ENCODE measurements around the gene HEG1.

The HEG1 gene

DNA sequence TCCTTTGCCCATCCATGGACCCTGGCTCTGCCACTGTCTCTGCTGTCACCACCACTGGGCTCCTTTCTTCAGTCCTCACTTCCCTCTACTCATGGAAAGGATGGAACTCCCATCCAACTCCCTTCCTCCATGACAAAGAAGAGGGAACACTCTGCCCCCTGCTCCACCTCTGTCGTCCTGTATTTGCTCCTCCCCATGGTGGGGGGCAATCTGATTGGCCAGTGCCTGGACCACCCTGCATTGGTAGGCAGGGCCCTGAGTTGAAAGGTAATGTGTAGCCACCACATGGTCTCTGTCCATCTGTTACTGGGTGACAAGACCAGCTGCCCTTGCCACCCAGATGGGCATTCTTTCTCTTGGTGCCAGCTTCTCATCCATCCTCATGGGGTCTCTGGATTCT is 20.7 kb upstream of the HEG1 start:
- no peaks in the 10 kb centered on the region for H3K9me3 ChIP-seq
- intact Hi-C loops (cut with DNase I; ENCODE audit: low total_unique reads), result no loop called here
- H3K27me3 ChIP-seq, result no peaks in the 10 kb centered on the region
- no peak overlapping the region for H3K27ac ChIP-seq
- TF ChIP-seq, protein P1, sequence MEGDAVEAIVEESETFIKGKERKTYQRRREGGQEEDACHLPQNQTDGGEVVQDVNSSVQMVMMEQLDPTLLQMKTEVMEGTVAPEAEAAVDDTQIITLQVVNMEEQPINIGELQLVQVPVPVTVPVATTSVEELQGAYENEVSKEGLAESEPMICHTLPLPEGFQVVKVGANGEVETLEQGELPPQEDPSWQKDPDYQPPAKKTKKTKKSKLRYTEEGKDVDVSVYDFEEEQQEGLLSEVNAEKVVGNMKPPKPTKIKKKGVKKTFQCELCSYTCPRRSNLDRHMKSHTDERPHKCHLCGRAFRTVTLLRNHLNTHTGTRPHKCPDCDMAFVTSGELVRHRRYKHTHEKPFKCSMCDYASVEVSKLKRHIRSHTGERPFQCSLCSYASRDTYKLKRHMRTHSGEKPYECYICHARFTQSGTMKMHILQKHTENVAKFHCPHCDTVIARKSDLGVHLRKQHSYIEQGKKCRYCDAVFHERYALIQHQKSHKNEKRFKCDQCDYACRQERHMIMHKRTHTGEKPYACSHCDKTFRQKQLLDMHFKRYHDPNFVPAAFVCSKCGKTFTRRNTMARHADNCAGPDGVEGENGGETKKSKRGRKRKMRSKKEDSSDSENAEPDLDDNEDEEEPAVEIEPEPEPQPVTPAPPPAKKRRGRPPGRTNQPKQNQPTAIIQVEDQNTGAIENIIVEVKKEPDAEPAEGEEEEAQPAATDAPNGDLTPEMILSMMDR (IDR thresholded peaks at IDR 0.05), result no peak
- no peaks in the 10 kb centered on the region for H3K36me3 ChIP-seq
- H3K4me1 ChIP-seq, result no peaks in the 10 kb centered on the region
- H3K4me3 ChIP-seq, result no peak overlapping the region
- no peak for DNase-seq

DNA sequence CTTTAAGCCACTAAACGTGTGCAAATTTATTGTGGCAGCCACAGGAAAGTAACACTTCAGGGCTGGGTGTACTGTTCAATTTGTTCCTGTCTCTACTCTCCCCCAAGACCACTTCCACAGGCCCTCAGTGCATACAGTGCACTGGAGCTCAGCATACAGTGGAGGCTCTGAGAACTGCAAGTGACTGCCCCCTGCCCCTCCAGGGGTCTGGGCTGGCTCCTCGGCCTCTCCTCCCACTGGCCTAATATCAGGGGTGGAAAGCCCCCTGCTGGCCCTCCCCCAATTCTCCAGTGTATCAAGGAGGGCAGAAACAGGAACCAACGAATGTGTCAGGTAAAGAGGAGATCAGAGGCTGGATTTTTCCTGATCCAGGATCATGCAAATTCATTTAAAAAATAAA is 19.9 kb upstream of the HEG1 start:
- intact Hi-C loops (cut with DNase I; ENCODE audit: low total_unique reads), result no loop called here
- Histone ChIP-seq H3K27ac (no peak overlapping the region), H3K9me3 (no peaks in the 10 kb centered on the region), H3K36me3 (no peaks in the 10 kb centered on the region), H3K27me3 (no peaks in the 10 kb centered on the region), H3K4me3 (no peak overlapping the region), H3K4me1 (no peaks in the 10 kb centered on the region)
- no peak for DNase-seq
- TF ChIP-seq, protein P1 (IDR thresholded peaks at IDR 0.05), result no peak

- Histone ChIP-seq H3K36me3 (no peaks in the 10 kb centered on the region), H3K4me3 (no peak overlapping the region), H3K9me3 (no peaks in the 10 kb centered on the region), H3K27ac (no peak overlapping the region), H3K27me3 (no peaks in the 10 kb centered on the region), H3K4me1 (no peaks in the 10 kb centered on the region)
- intact Hi-C loops (cut with DNase I; ENCODE audit: low total_unique reads), result no loop called here
- TF ChIP-seq, protein P1 (IDR thresholded peaks at IDR 0.05), result no peak
- DNase-seq, result no peak
Measured at GRCh38 chr3:125073390-125073905, 17.7 kb upstream of the HEG1 start.

GRCh38 chr3:125072749-125073389 is 17.1 kb upstream of the HEG1 start:
- TF ChIP-seq, protein P1 (IDR thresholded peaks at IDR 0.05), result no peak
- H3K36me3 ChIP-seq, result no peaks in the 10 kb centered on the region
- H3K4me1 ChIP-seq, result no peaks in the 10 kb centered on the region
- no peaks in the 10 kb centered on the region for H3K9me3 ChIP-seq
- H3K27me3 ChIP-seq, result no peaks in the 10 kb centered on the region
- H3K27ac ChIP-seq, result no peak overlapping the region
- DNase-seq, result no peak
- no peak overlapping the region for H3K4me3 ChIP-seq
- intact Hi-C loops (cut with DNase I; ENCODE audit: low total_unique reads), result no loop called here

DNA sequence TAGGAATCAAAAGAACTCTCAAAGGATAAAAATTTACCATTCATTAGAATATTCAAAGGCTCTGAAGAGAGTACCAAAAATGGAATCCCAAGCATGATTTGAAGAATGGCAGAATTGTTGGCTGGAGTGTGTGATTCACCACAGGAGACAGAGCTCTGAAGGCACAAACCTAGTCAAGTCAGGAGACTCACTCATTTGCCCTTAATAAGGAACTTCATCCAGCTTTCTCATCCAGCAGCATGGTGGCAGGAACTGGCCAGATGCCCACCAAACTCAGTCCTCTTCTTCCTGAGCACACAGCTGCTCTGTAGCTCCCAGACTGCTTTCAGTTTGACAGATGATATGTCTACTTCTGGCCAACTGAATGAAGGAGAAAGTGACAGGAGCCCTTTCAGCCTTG is 16.5 kb upstream of the HEG1 start:
- no peak for DNase-seq
- Histone ChIP-seq H3K9me3 (no peaks in the 10 kb centered on the region), H3K27me3 (no peaks in the 10 kb centered on the region), H3K4me1 (no peaks in the 10 kb centered on the region), H3K27ac (no peak overlapping the region), H3K36me3 (no peaks in the 10 kb centered on the region), H3K4me3 (no peak overlapping the region)
- TF ChIP-seq, protein P1 (IDR thresholded peaks at IDR 0.05), result no peak
- intact Hi-C loops (cut with DNase I; ENCODE audit: low total_unique reads), result no loop called here

Data from tibial artery (tissue), 4 donors.